ES-I3 (cell line): ENCODE data around the gene CLEC4G.

Experiments
- H3K36me3 ChIP-seq: 2 replicates; pipeline ENCODE4 v1.6.1; 2013; ENCODE audit warnings: mild to moderate bottlenecking, low read length, control low read depth, moderate library complexity; ENCODE audit not compliant: insufficient read depth
- H3K4me1 ChIP-seq: 2 replicates; pipeline ENCODE4 v1.6.1; 2013; ENCODE audit warnings: mild to moderate bottlenecking, control low read depth, low read length; ENCODE audit not compliant: insufficient read depth
- H3K9ac ChIP-seq: 2 replicates; pipeline ENCODE4 v1.6.1; 2013; ENCODE audit warnings: low read depth, mild to moderate bottlenecking, low read length, moderate library complexity
- H3K9me3 ChIP-seq: 2 replicates; pipeline ENCODE4 v1.6.1; 2013; ENCODE audit warnings: mild to moderate bottlenecking, low read length, moderate library complexity; ENCODE audit not compliant: control insufficient read depth, insufficient read depth

The CLEC4G gene

GRCh38 chr19:7682175-7682855 is 49.6 kb downstream of the CLEC4G start:
- Histone ChIP-seq H3K36me3 (no peaks in the 10 kb centered on the region; the same call in 1 of the 2 replicates), H3K9ac (no peak overlapping the region), H3K4me1 (peaks cover 6% of the 10 kb centered on the region; the same call in 1 of the 2 replicates), H3K9me3 (no peaks in the 10 kb centered on the region)

- Histone ChIP-seq H3K4me1 (peaks cover 6% of the 10 kb centered on the region; the same call in 1 of the 2 replicates), H3K9me3 (no peaks in the 10 kb centered on the region), H3K36me3 (no peaks in the 10 kb centered on the region; the same call in 1 of the 2 replicates), H3K9ac (peak overlapping the region; percentile 80; the same call in 1 of the 2 replicates)
These were observed 50.4 kb downstream of the CLEC4G start for GRCh38 chr19:7681340-7682174.

- Histone ChIP-seq H3K36me3 (no peaks in the 10 kb centered on the region; the same call in 1 of the 2 replicates), H3K4me1 (peaks cover 6% of the 10 kb centered on the region; the same call in 1 of the 2 replicates), H3K9ac (peak within 1 kb of the TSS; percentile 80)
These were observed 51.1 kb downstream of the CLEC4G start, which contains the start of gene TRAPPC5 for GRCh38 chr19:7680606-7681339. TSS of gene TRAPPC5 (plus strand) at chr19:7680833. CDS start at chr19:7682254, 1,421 bp downstream.

GRCh38 chr19:7679771-7680605 is 51.9 kb downstream of the CLEC4G start:
- H3K9me3 ChIP-seq = no peaks in the 10 kb centered on the region

More at GRCh38 chr19:7680606-7681339, 51.1 kb downstream of the CLEC4G start, which contains the start of gene TRAPPC5:
- H3K9me3 ChIP-seq = no peaks in the 10 kb centered on the region

GRCh38 chr19:7678971-7679751 is 52.7 kb downstream of the CLEC4G start:
- Histone ChIP-seq H3K36me3 (no peaks in the 10 kb centered on the region; the same call in 1 of the 2 replicates), H3K9ac (no peak overlapping the region), H3K9me3 (no peaks in the 10 kb centered on the region), H3K4me1 (peaks cover 6% of the 10 kb centered on the region; the same call in 1 of the 2 replicates)

More at GRCh38 chr19:7679771-7680605, 51.9 kb downstream of the CLEC4G start:
- Histone ChIP-seq H3K36me3 (no peaks in the 10 kb centered on the region; the same call in 1 of the 2 replicates), H3K4me1 (peaks cover 6% of the 10 kb centered on the region; the same call in 1 of the 2 replicates), H3K9ac (peak overlapping the region; percentile 80; the same call in 1 of the 2 replicates)
